ENCODE results near the gene FRK.

FRK gene

GRCh38 chr6:116040993-116041392, 19.7 kb downstream of the FRK start:
- DNase-seq (no peak), ATAC-seq (replicated peaks) (no peak)
- Mint-ChIP-seq H3K4me1 (ENCODE audit: low read depth in 2 of 2) (no peaks in the 10 kb centered on the region), H3K9me3 (no peaks in the 10 kb centered on the region), H3K4me3 (no peak overlapping the region), H3K27ac (no peak overlapping the region), H3K27me3 (peaks cover 27 to 43% of the 10 kb centered on the region in 2 donors), H3K36me3 (ENCODE audit: insufficient read depth) (no peaks in the 10 kb centered on the region)

GRCh38 chr6:116036885-116037284, 23.8 kb downstream of the FRK start:
- H3K36me3 Mint-ChIP-seq (ENCODE audit: insufficient read depth): no peaks in the 10 kb centered on the region
- DNase-seq: no peak
- H3K4me1 Mint-ChIP-seq (ENCODE audit: low read depth in 2 of 2): no peaks in the 10 kb centered on the region
- no peak overlapping the region for H3K4me3 Mint-ChIP-seq
- H3K27me3 Mint-ChIP-seq: peaks cover 24 to 30% of the 10 kb centered on the region in 2 donors
- ATAC-seq (replicated peaks): no peak
- no peak overlapping the region for H3K27ac Mint-ChIP-seq
- H3K9me3 Mint-ChIP-seq: no peaks in the 10 kb centered on the region

- no peak for ATAC-seq (replicated peaks)
- Mint-ChIP-seq H3K36me3 (ENCODE audit: insufficient read depth) (no peaks in the 10 kb centered on the region), H3K27me3 (peaks cover 24 to 27% of the 10 kb centered on the region in 2 donors), H3K9me3 (no peaks in the 10 kb centered on the region), H3K27ac (no peak overlapping the region), H3K4me3 (no peak overlapping the region), H3K4me1 (ENCODE audit: low read depth in 2 of 2) (no peaks in the 10 kb centered on the region)
- no peak for DNase-seq
These were observed 24.5 kb downstream of the FRK start for GRCh38 chr6:116036075-116036773.

GRCh38 chr6:116035616-116036015, 25.1 kb downstream of the FRK start:
- H3K36me3 Mint-ChIP-seq (ENCODE audit: insufficient read depth): no peaks in the 10 kb centered on the region
- no peaks in the 10 kb centered on the region for H3K4me1 Mint-ChIP-seq (ENCODE audit: low read depth in 2 of 2)
- peaks cover 24% of the 10 kb centered on the region in 2 donors for H3K27me3 Mint-ChIP-seq
- no peak overlapping the region for H3K27ac Mint-ChIP-seq
- H3K4me3 Mint-ChIP-seq: no peak overlapping the region
- ATAC-seq (replicated peaks) (no peak), DNase-seq (no peak)
- H3K9me3 Mint-ChIP-seq: no peaks in the 10 kb centered on the region

GRCh38 chr6:116034327-116034726, 26.4 kb downstream of the FRK start:
- H3K27me3 Mint-ChIP-seq: peaks cover 18 to 19% of the 10 kb centered on the region in 2 donors
- H3K36me3 Mint-ChIP-seq (ENCODE audit: insufficient read depth): no peaks in the 10 kb centered on the region
- no peak overlapping the region for H3K27ac Mint-ChIP-seq
- DNase-seq: no peak
- H3K4me1 Mint-ChIP-seq (ENCODE audit: low read depth in 2 of 2): no peaks in the 10 kb centered on the region
- H3K9me3 Mint-ChIP-seq: no peaks in the 10 kb centered on the region
- H3K4me3 Mint-ChIP-seq: no peak overlapping the region
- ATAC-seq (replicated peaks): no peak

- no peak for ATAC-seq (replicated peaks)
- Mint-ChIP-seq H3K9me3 (no peaks in the 10 kb centered on the region), H3K36me3 (ENCODE audit: insufficient read depth) (no peaks in the 10 kb centered on the region), H3K27ac (no peak overlapping the region), H3K27me3 (peaks cover 13 to 22% of the 10 kb centered on the region in 2 donors), H3K4me1 (ENCODE audit: low read depth in 2 of 2) (no peaks in the 10 kb centered on the region), H3K4me3 (no peak overlapping the region)
- DNase-seq: no peak
These were observed 26.9 kb downstream of the FRK start for GRCh38 chr6:116033687-116034303.

- Mint-ChIP-seq H3K36me3 (ENCODE audit: insufficient read depth) (no peaks in the 10 kb centered on the region), H3K4me3 (no peak overlapping the region), H3K27me3 (peaks cover 10 to 22% of the 10 kb centered on the region in 2 donors), H3K4me1 (ENCODE audit: low read depth in 2 of 2) (no peaks in the 10 kb centered on the region), H3K9me3 (no peaks in the 10 kb centered on the region), H3K27ac (no peak overlapping the region)
- no peak for ATAC-seq (replicated peaks)
- no peak for DNase-seq
These were observed 29.9 kb downstream of the FRK start for GRCh38 chr6:116030770-116031169.

GRCh38 chr6:116029535-116029934, 31.2 kb downstream of the FRK start:
- no peaks in the 10 kb centered on the region for H3K36me3 Mint-ChIP-seq (ENCODE audit: insufficient read depth)
- DNase-seq (no peak), ATAC-seq (replicated peaks) (no peak)
- H3K4me3 Mint-ChIP-seq: no peak overlapping the region
- H3K27ac Mint-ChIP-seq: no peak overlapping the region
- no peaks in the 10 kb centered on the region for H3K9me3 Mint-ChIP-seq
- H3K27me3 Mint-ChIP-seq: peaks cover 10 to 20% of the 10 kb centered on the region in 2 donors
- no peaks in the 10 kb centered on the region for H3K4me1 Mint-ChIP-seq (ENCODE audit: low read depth in 2 of 2)

- no peaks in the 10 kb centered on the region for H3K36me3 Mint-ChIP-seq (ENCODE audit: insufficient read depth)
- DNase-seq: no peak
- no peaks in the 10 kb centered on the region for H3K9me3 Mint-ChIP-seq
- no peak overlapping the region for H3K27ac Mint-ChIP-seq
- H3K4me1 Mint-ChIP-seq (ENCODE audit: low read depth in 2 of 2): no peaks in the 10 kb centered on the region
- H3K27me3 Mint-ChIP-seq: peaks cover 0 to 14% of the 10 kb centered on the region in 2 donors
- ATAC-seq (replicated peaks): no peak
- no peak overlapping the region for H3K4me3 Mint-ChIP-seq
These were observed 32.5 kb downstream of the FRK start for GRCh38 chr6:116028233-116028632.

GRCh38 chr6:116027801-116028200, 32.9 kb downstream of the FRK start:
- no peaks in the 10 kb centered on the region for H3K4me1 Mint-ChIP-seq (ENCODE audit: low read depth in 2 of 2)
- ATAC-seq (replicated peaks): no peak
- H3K27me3 Mint-ChIP-seq: peaks cover 0 to 14% of the 10 kb centered on the region in 2 donors
- no peaks in the 10 kb centered on the region for H3K9me3 Mint-ChIP-seq
- no peak overlapping the region for H3K4me3 Mint-ChIP-seq
- H3K36me3 Mint-ChIP-seq (ENCODE audit: insufficient read depth): no peaks in the 10 kb centered on the region
- no peak for DNase-seq
- H3K27ac Mint-ChIP-seq: no peak overlapping the region

- H3K9me3 Mint-ChIP-seq: no peaks in the 10 kb centered on the region
- H3K27ac Mint-ChIP-seq: no peak overlapping the region
- no peak for ATAC-seq (replicated peaks)
- no peak for DNase-seq
- no peaks in the 10 kb centered on the region for H3K4me1 Mint-ChIP-seq (ENCODE audit: low read depth in 2 of 2)
- peaks cover 0 to 18% of the 10 kb centered on the region in 2 donors for H3K27me3 Mint-ChIP-seq
- H3K4me3 Mint-ChIP-seq: no peak overlapping the region
- no peaks in the 10 kb centered on the region for H3K36me3 Mint-ChIP-seq (ENCODE audit: insufficient read depth)
These were observed 35.3 kb downstream of the FRK start for GRCh38 chr6:116025405-116025804.

- H3K36me3 Mint-ChIP-seq (ENCODE audit: insufficient read depth): no peaks in the 10 kb centered on the region
- ATAC-seq (replicated peaks) (no peak), DNase-seq (no peak)
- peaks cover 10 to 16% of the 10 kb centered on the region in 2 donors for H3K27me3 Mint-ChIP-seq
- H3K4me3 Mint-ChIP-seq: no peak overlapping the region
- no peak overlapping the region for H3K27ac Mint-ChIP-seq
- no peaks in the 10 kb centered on the region for H3K9me3 Mint-ChIP-seq
- no peaks in the 10 kb centered on the region for H3K4me1 Mint-ChIP-seq (ENCODE audit: low read depth in 2 of 2)
These were observed 37.7 kb downstream of the FRK start for GRCh38 chr6:116022841-116023445.

GRCh38 chr6:116020738-116021137, 40.0 kb downstream of the FRK start:
- ATAC-seq (replicated peaks): no peak
- H3K4me3 Mint-ChIP-seq: no peak overlapping the region
- H3K4me1 Mint-ChIP-seq (ENCODE audit: low read depth in 2 of 2): no peaks in the 10 kb centered on the region
- DNase-seq: no peak
- no peak overlapping the region for H3K27ac Mint-ChIP-seq
- no peaks in the 10 kb centered on the region for H3K9me3 Mint-ChIP-seq
- peaks cover 19% of the 10 kb centered on the region in 2 donors for H3K27me3 Mint-ChIP-seq
- no peaks in the 10 kb centered on the region for H3K36me3 Mint-ChIP-seq (ENCODE audit: insufficient read depth)

- Mint-ChIP-seq H3K9me3 (no peaks in the 10 kb centered on the region), H3K27ac (no peak overlapping the region), H3K27me3 (peaks cover 22 to 32% of the 10 kb centered on the region in 2 donors), H3K36me3 (ENCODE audit: insufficient read depth) (no peaks in the 10 kb centered on the region), H3K4me1 (ENCODE audit: low read depth in 2 of 2) (no peaks in the 10 kb centered on the region), H3K4me3 (no peak overlapping the region)
- DNase-seq: no peak
- peak; percentile 21 for ATAC-seq (replicated peaks)
These were observed 41.3 kb downstream of the FRK start for GRCh38 chr6:116019428-116019827.
